Hematopoietic multipotent progenitor cell treated with erythropoietin and hydrocortisone succinate and interleukin-3 and kit ligand, for 15 days (in vitro differentiated cells): ENCODE results near the gene ODC1.

Experiments
- DNase-seq: peaks from one replicate; pipeline ENCODE4 v3.0.0-alpha.2; 2015; ENCODE audit warnings: low spot score

ODC1 gene

GRCh38 chr2:10400568-10400977, 47.6 kb downstream of the ODC1 start:
- DNase-seq, result no peak

GRCh38 chr2:10400002-10400401, 48.1 kb downstream of the ODC1 start:
- no peak for DNase-seq

GRCh38 chr2:10399358-10399757, 48.8 kb downstream of the ODC1 start:
- DNase-seq, result no peak

- no peak for DNase-seq
Measured at GRCh38 chr2:10398496-10398895, 49.6 kb downstream of the ODC1 start.

GRCh38 chr2:10397878-10398277, 50.2 kb downstream of the ODC1 start:
- DNase-seq, result no peak

- no peak for DNase-seq
Measured at GRCh38 chr2:10397297-10397875, 50.7 kb downstream of the ODC1 start.

GRCh38 chr2:10396464-10396863, 51.7 kb downstream of the ODC1 start:
- no peak for DNase-seq

GRCh38 chr2:10395893-10396292, 52.2 kb downstream of the ODC1 start:
- no peak for DNase-seq

GRCh38 chr2:10393640-10393982, 54.5 kb downstream of the ODC1 start:
- DNase-seq, result no peak

- no peak for DNase-seq
Measured at GRCh38 chr2:10392951-10393639, 55.0 kb downstream of the ODC1 start.

GRCh38 chr2:10392548-10392947, 55.6 kb downstream of the ODC1 start:
- DNase-seq, result no peak

- no peak for DNase-seq
Measured at GRCh38 chr2:10392100-10392499, 56.0 kb downstream of the ODC1 start.

- DNase-seq, result no peak
Measured at GRCh38 chr2:10390369-10390801, 57.7 kb downstream of the ODC1 start.
